Ovary (tissue), 9 donors: ENCODE data around the gene MAD1L1. TPM values are rescaled to one million over a fixed set of nuclear protein-coding genes. Genes with fewer than 3 reads are reported as not detected.

Source experiments
- DNase-seq, 5 donors: peaks; one replicate each; pipeline ENCODE4 v3.0.0-alpha.2; 2019 to 2020
- H3K27ac ChIP-seq, 2 donors: fragments of 200-600 bp; one replicate each; pipeline versions ENCODE4 v1.5.1 to v1.8.0; 2019 to 2022
- H3K27me3 ChIP-seq: fragments of 200-600 bp; one replicate; pipeline ENCODE4 v1.8.0; 2022
- H3K36me3 ChIP-seq: fragments of 200-600 bp; sonication (generic); one replicate; pipeline ENCODE4 v1.5.1; 2019
- H3K4me1 ChIP-seq: one replicate; pipeline ENCODE4 v1.8.1; 2013; ENCODE audit warnings: mild to moderate bottlenecking, moderate library complexity; ENCODE audit not compliant: insufficient read depth
- H3K4me3 ChIP-seq: fragments of 200-600 bp; sonication (generic); one replicate; pipeline ENCODE4 v1.5.1; 2017
- H3K9me3 ChIP-seq, 2 donors: fragments of 200-600 bp in 1 of 2; sonication (generic) in 1 of 2; one replicate each; pipeline versions ENCODE4 v1.5.1 to v1.8.1; 2013 to 2019; ENCODE audit warnings: mild to moderate bottlenecking in 1 of 2, moderate library complexity in 1 of 2
- CTCF ChIP-seq, 3 donors: fragments of 450-650 bp in 2 of 3; fragments of 200-600 bp in 1 of 3; IDR thresholded peaks; one replicate each; pipeline versions ENCODE4 v1.5.1 to v1.8.0; 2016 to 2022; ENCODE audit warnings: antibody characterized with exemption in 3 of 3, mild to moderate bottlenecking in 1 of 3
- EP300 ChIP-seq: sonication (generic); formaldehyde crosslinking; IDR thresholded peaks from one replicate; pipeline ENCODE4 v1.6.1; 2017; ENCODE audit warnings: antibody characterized with exemption
- POLR2A ChIP-seq: fragments of 450-650 bp; IDR thresholded peaks from one replicate; pipeline ENCODE4 v1.6.1; 2017; ENCODE audit warnings: antibody characterized with exemption, mild to moderate bottlenecking, moderate library complexity
- WGBS, 3 donors: extraction: QIAGEN DNeasy Blood & Tissue Kit in 1 of 3; methylation state at CpG; one replicate each; pipeline versions ENCODE4 v1.1.5 to v1.1.7; 2013 to 2017; 5-methylcytosine and 5-hydroxymethylcytosine counted together
- intact Hi-C, 4 donors: fragments of 100-400 bp; cut with DNase I; formaldehyde crosslinking; loops; one replicate each; pipeline versions ENCODE4 v1.11.0 to v1.15.1; 2022 to 2023
- polyA plus RNA-seq, 2 donors: library from polyadenylated mRNA; stranded (reverse); fragments of 200-250 nt in 1 of 2; fragments of 350-450 nt in 1 of 2; fragmentation: Illumina TruSeq in 1 of 2; extraction: RNeasy Lipid Tissue Mini Kit (QIAGEN cat#74804) in 1 of 2; gene quantifications; one replicate each; pipeline ENCODE4 v1.2.3, GENCODE V29; 2013 to 2014
- total RNA-seq, 7 donors: library from RNA; depleted of rRNA in 2 of 7; stranded (reverse); fragments of >200 nt in 2 of 7; fragmentation: NEBNext Ultra II Directional in 3 of 7; extraction: Animal tissue kit (Norgen Biotek cat#: 25700) in 3 of 7; gene quantifications; one replicate each; pipeline versions ENCODE4 v1.1.0 to v1.2.4, GENCODE V29; 2016 to 2023
- donor health status: DM: no; HTN: no; CAD: no; lungs with moderate emphysema.
- donor health status: DM: no; HTN: no; CAD: no.
- donor health status: Bipolar disorder and iron deficiency.
- donor health status: DM: yes; HTN: yes; CAD: no.
- donor health status: DM: no; HTN: no; CAD: no.
- donor health status: DM: yes; HTN: yes; CAD: no.

MAD1L1 gene
- total and polyA plus RNA-seq, 9 donors, result 5.9 to 36.6 (median 22.8) TPM

- no peaks in the 10 kb centered on the region for H3K27me3 ChIP-seq
- WGBS, 3 donors, result 88 to 91% (median 90%) methylated on average over 28 of the region's 28 CpGs
- no peaks in the 10 kb centered on the region for H3K4me1 ChIP-seq
- H3K9me3 ChIP-seq, result no peaks in the 10 kb centered on the region
- H3K4me3 ChIP-seq, result no peak overlapping the region
- TF ChIP-seq POLR2A, result no peak
- intact Hi-C loops, result no loop called here
- no peak overlapping the region for H3K27ac ChIP-seq
- peak in 2 of 5 donors; percentile 13 to 26 for DNase-seq
- H3K36me3 ChIP-seq, result no peaks in the 10 kb centered on the region
Measured at GRCh38 chr7:2165610-2166594, 66.8 kb downstream of the MAD1L1 start.

- no peak for TF ChIP-seq CTCF (IDR thresholded peaks at IDR 0.05)
- TF ChIP-seq EP300, result no peak
- TF ChIP-seq POLR2A, result no peak
- DNase-seq, result no peak
- no peak overlapping the region for H3K27ac ChIP-seq
- no peaks in the 10 kb centered on the region for H3K36me3 ChIP-seq
- 79 to 86% (median 84%) methylated on average over 10 of the region's 10 CpGs for WGBS, 3 donors
- no peaks in the 10 kb centered on the region for H3K27me3 ChIP-seq
- no peak overlapping the region for H3K4me3 ChIP-seq
- no peaks in the 10 kb centered on the region for H3K4me1 ChIP-seq
- intact Hi-C loops, result no loop called here
- no peaks in the 10 kb centered on the region for H3K9me3 ChIP-seq
Measured at GRCh38 chr7:2165239-2165609, 67.5 kb downstream of the MAD1L1 start.

DNA sequence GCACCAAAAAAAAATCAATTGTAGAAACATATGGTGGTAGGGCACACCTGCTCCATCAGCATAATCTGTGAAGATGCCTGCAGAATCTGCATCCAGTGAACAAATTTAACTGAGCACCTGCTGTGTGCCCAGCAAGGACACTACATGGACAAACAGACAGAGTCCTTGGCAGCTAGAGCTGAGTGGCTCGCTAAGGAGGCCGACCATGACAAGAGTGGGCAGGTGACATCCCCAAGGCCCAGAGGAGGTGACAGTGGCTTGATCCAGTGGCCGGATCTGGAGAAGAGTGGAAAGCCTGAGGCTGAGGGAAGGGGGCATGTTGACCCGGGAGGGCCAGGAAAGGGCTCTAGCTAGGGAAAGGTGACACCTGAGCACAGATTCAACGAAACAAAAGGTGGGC lies 68.1 kb downstream of the MAD1L1 start:
- no peaks in the 10 kb centered on the region for H3K27me3 ChIP-seq
- H3K9me3 ChIP-seq, result no peaks in the 10 kb centered on the region
- no peaks in the 10 kb centered on the region for H3K36me3 ChIP-seq
- no peak overlapping the region for H3K27ac ChIP-seq
- H3K4me1 ChIP-seq, result no peaks in the 10 kb centered on the region
- no peak for DNase-seq
- no peak overlapping the region for H3K4me3 ChIP-seq
- TF ChIP-seq POLR2A (no peak), CTCF (IDR thresholded peaks at IDR 0.05) (no peak), EP300 (no peak)
- intact Hi-C loops, result no loop called here
- 95 to 98% (median 95%) methylated on average over 5 of the region's 5 CpGs for WGBS, 3 donors

- no peak for DNase-seq
- H3K27ac ChIP-seq, result no peak overlapping the region
- no peaks in the 10 kb centered on the region for H3K9me3 ChIP-seq
- H3K4me3 ChIP-seq, result no peak overlapping the region
- 77 to 82% (median 82%) methylated on average over 22 of the region's 22 CpGs for WGBS, 3 donors
- no peak for TF ChIP-seq POLR2A
- no peak for TF ChIP-seq EP300
- no peak for TF ChIP-seq CTCF (IDR thresholded peaks at IDR 0.05)
- H3K4me1 ChIP-seq, result no peaks in the 10 kb centered on the region
- H3K36me3 ChIP-seq, result no peaks in the 10 kb centered on the region
- no peaks in the 10 kb centered on the region for H3K27me3 ChIP-seq
- intact Hi-C loops, result no loop called here
Measured at GRCh38 chr7:2163600-2164555, 68.9 kb downstream of the MAD1L1 start.
